Esophagus squamous epithelium (tissue), 4 donors: Measurements from ENCODE around the gene RETREG3.

Experiments used
- CTCF ChIP-seq, 6 experiments: fragments of 450-650 bp in 4 of 6; fragments of 200-600 bp in 2 of 6; sonication (generic) in 2 of 6; IDR thresholded peaks; one replicate each; pipeline ENCODE4 v1.5.1; 2016 to 2019; ENCODE audit warnings: antibody characterized with exemption in 6 of 6, mild to moderate bottlenecking in 4 of 6, moderate library complexity in 4 of 6
- POLR2A ChIP-seq, 4 donors: fragments of 450-650 bp; IDR thresholded peaks; one replicate each; pipeline ENCODE4 v1.6.1; 2017; ENCODE audit warnings: antibody characterized with exemption in 4 of 4, mild to moderate bottlenecking in 4 of 4, moderate library complexity in 3 of 4

GRCh38 chr17:42560246-42560645, 48.9 kb downstream of the RETREG3 start:
- TF ChIP-seq CTCF (IDR thresholded peaks at IDR 0.05) (no peak), POLR2A (IDR thresholded peaks at IDR 0.05) (no peak)
